ENCODE results near the gene BMAL1. TPM values are rescaled to one million over a fixed set of nuclear protein-coding genes. Genes with fewer than 3 reads are reported as not detected.
"Not testable (repeated sequence)": the region's sequence is repeated elsewhere in the genome, so short reads cannot be mapped to it uniquely, and the experiment has no call there.

The BMAL1 gene
- total RNA-seq, 1 donor from 2014 or later, result 8.5 TPM

DNA sequence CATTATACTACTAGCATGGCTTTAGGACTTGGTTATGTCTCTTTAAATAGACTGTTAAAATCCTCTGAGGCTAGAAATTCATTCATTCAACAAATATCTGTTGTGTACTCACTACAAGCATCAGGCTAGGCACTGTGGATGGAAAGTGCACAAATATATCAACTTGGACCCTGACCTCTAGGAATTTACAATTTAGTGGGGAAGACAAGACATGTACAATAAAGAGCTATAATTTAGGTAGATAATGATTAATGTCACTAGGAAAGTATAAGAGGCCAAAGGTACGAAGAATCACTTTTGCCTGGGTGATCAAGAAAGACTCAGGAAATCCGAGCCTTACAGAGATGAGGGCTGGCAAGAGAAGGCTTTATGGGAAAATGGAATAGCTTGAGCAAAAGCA lies 25.6 kb upstream of the BMAL1 start:
- TF ChIP-seq, protein P1, sequence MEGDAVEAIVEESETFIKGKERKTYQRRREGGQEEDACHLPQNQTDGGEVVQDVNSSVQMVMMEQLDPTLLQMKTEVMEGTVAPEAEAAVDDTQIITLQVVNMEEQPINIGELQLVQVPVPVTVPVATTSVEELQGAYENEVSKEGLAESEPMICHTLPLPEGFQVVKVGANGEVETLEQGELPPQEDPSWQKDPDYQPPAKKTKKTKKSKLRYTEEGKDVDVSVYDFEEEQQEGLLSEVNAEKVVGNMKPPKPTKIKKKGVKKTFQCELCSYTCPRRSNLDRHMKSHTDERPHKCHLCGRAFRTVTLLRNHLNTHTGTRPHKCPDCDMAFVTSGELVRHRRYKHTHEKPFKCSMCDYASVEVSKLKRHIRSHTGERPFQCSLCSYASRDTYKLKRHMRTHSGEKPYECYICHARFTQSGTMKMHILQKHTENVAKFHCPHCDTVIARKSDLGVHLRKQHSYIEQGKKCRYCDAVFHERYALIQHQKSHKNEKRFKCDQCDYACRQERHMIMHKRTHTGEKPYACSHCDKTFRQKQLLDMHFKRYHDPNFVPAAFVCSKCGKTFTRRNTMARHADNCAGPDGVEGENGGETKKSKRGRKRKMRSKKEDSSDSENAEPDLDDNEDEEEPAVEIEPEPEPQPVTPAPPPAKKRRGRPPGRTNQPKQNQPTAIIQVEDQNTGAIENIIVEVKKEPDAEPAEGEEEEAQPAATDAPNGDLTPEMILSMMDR (conservative IDR thresholded peaks at IDR 0.05; ENCODE audit: low read depth, low read length), result no peak
- no peak for DNase-seq (ENCODE audit: low read depth)
- H3K4me3 ChIP-seq (ENCODE audit: low read depth, low read length), result no peak overlapping the region

DNA sequence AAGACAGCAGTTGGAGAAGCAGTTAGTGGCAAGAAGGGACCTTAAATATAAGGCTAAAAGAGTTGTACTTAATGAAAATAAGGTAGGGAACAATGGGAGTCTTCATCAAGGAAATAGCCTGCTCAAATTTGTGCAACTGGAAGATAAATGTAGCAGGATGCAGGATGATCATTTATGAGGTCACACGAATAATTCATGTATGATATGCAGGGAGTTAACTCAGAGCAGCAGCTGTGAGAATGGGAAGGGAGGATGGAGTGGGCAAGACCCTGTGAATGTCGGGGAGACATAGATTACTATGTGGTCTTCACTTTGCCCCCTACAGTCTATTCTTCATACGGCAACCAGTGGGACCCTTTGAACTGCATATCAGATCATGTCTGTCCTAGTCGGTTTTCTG lies 25.2 kb upstream of the BMAL1 start:
- H3K4me3 ChIP-seq (ENCODE audit: low read depth, low read length), result no peak overlapping the region
- DNase-seq (ENCODE audit: low read depth), result no peak
- TF ChIP-seq, protein P1 (conservative IDR thresholded peaks at IDR 0.05; ENCODE audit: low read depth, low read length), result no peak

DNA sequence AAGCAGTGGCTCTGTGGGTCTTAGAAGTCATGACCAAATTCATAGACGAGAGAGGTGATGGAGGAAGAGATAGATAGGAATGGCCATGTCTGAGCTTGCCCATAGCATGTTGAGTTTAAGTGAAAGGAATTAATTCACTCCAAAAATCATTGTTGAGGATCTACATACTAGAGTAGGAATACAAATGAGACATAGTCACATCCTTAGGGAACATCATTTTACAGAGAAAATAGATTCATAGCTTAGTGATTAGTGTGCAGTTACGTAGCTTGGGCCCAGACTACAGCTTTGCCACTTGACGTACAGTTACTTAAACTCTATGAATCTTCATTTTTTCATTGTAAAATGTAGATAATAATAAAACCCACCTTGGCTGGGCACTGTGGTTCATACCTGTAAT lies 21.4 kb upstream of the BMAL1 start:
- H3K4me3 ChIP-seq (ENCODE audit: low read depth, low read length), result no peak overlapping the region
- TF ChIP-seq, protein P1 (conservative IDR thresholded peaks at IDR 0.05; ENCODE audit: low read depth, low read length), result no peak
- DNase-seq (ENCODE audit: low read depth), result no peak

DNA sequence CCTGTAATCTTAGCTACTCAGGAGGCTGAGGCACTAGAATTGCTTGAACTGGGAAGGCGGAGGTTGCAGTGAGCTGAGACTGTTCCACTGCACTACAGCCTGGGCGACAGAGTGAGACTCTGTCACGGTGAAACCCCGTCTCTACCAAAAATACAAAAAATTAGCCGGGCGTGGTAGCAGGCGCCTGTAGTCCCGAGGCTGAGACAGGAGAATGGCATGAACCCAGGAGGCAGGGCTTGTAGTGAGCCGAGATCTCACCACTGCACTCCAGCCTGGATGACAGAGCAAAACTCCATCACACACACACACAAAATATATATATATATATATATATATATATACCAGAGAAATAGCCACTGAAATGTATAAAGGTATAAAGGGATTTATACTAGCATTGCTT lies 19.5 kb upstream of the BMAL1 start:
- not testable (repeated sequence) for DNase-seq (ENCODE audit: low read depth); H3K4me3 ChIP-seq (ENCODE audit: low read depth, low read length)

DNA sequence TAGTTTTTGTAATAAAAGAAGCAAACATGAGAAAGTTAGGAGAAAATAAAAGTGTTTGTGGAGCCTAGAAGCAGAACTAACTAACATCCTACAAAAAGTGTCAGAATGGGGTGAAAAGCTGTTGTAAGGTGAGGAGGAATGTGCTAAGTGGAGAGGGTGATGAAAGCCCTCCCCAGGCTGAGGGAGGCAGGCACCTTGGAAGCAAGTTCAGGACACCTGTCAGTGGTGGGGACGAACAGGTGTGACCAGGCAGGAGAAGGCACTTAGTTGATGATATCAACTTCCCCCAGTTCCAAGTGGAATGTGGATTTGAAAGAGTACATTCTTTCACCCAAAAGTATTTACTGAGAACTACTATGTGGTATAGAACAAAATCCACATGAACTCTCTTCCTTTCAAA lies 18.7 kb upstream of the BMAL1 start:
- no peak for DNase-seq (ENCODE audit: low read depth)
- TF ChIP-seq, protein P1 (conservative IDR thresholded peaks at IDR 0.05; ENCODE audit: low read depth, low read length), result no peak
- no peak overlapping the region for H3K4me3 ChIP-seq (ENCODE audit: low read depth, low read length)

DNA sequence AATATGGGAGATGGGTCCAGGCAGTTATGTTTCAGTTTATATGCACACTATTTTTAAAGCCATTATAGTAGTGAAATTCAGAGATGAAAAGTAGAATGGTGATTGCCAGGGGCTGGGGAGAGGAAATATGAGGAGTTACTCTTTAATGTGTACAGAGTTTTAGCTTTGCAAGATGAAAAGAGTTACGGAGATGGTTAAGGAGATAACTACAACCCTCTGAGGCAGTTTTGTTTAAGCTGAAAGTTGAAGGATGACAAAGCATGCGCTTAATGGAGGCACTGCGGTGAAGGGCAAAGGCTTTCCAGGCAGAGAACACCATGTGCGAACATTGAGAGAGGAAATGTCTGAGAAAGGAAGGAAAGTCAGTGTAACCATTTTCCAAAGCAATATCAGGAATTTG lies 18.2 kb upstream of the BMAL1 start:
- no peak overlapping the region for H3K4me3 ChIP-seq (ENCODE audit: low read depth, low read length)
- TF ChIP-seq, protein P1 (conservative IDR thresholded peaks at IDR 0.05; ENCODE audit: low read depth, low read length), result no peak
- DNase-seq (ENCODE audit: low read depth), result no peak

DNA sequence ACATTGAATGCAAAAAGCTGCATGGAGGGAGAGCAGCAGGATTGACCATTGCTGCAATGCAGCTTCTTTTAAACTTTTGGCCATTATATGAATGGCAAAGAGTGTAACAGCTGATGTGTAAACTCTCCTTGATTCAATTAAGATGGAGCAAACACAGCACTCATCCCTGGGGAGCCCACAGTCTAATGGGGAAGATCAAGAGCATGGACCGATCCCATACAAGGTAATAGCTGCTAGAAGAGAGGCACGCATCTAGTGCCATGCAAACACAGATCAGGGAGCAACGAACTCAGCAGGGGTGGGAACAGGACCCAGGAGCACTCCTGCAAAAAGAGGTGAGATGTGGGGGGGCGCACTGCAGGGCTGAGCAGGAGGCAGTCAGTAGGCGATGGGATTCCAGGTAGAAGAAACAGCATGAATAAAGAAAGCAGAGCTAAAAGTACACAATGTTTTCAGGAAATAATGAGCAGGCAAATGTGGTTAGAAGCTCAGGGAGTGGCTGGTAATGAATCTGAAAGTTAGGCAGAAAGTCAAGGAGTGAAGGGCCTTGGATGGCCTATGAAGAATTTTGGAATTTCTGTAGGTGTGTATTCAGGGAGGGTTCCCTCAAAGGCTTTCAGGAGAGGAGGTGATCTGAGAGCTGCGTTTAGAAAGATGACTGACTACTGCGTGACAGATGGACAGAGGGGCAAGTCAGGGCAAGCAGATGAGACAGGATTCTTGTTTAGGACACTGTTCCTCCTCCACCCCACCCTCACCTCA lies 17.2 kb upstream of the BMAL1 start:
- no peak for DNase-seq (ENCODE audit: low read depth)
- TF ChIP-seq, protein P1 (conservative IDR thresholded peaks at IDR 0.05; ENCODE audit: low read depth, low read length), result no peak
- no peak overlapping the region for H3K4me3 ChIP-seq (ENCODE audit: low read depth, low read length)

All from epithelial cell of proximal tubule (primary cell).